ENCODE results near the gene BNIP5. TPM values are rescaled to one million over a fixed set of nuclear protein-coding genes. Genes with fewer than 3 reads are reported as not detected.

BNIP5 gene
- total and polyA plus RNA-seq, 5 donors from 2014 or later, result not detected

DNA sequence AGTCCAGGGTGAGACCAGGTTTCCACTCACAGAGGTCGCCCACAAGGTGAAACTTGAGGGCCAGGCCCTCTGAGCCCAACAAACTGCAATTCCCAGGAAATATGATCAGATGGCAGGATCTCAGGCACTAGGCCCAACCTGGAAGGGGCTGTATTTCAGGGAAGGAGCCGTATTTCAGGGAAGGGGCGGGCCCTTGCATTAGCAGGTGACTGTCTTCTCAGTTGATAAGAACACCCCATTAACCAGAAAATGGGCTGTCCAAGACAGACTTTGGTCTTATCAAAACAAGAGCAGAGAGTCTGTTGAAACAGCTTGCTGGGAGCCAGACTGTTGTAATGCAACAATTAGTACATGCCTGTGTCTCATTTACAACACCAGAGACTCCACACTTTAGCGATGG, 10.9 kb upstream of the BNIP5 start:
- H3K27me3 ChIP-seq (ENCODE audit: control insufficient read depth, insufficient read depth, low read length), result no peaks in the 10 kb centered on the region
- ATAC-seq (ENCODE audit: low read depth in 2 of 2) (no peak), DNase-seq (no peak)
- no peaks in the 10 kb centered on the region for H3K36me3 ChIP-seq (ENCODE audit: control insufficient read depth, insufficient read depth, low read length)
- H3K9me3 ChIP-seq (ENCODE audit: control insufficient read depth in 2 of 2, low read length in 2 of 2), result peaks cover 0 to 2% of the 10 kb centered on the region in 2 experiments
- no peaks in the 10 kb centered on the region for H3K9me3 Mint-ChIP-seq
- H3K27me3 Mint-ChIP-seq, result peaks cover 16% of the 10 kb centered on the region
- H3K4me3 Mint-ChIP-seq, result no peak overlapping the region
- H3K4me1 Mint-ChIP-seq, result peaks cover 0 to 2% (median 0%) of the 10 kb centered on the region in 4 donors
- no peak overlapping the region for H3K27ac Mint-ChIP-seq
- H3K27ac ChIP-seq (ENCODE audit: insufficient read depth, low read length, poor library complexity, severe bottlenecking), result no peak overlapping the region
- H3K4me1 ChIP-seq (ENCODE audit: control insufficient read depth, insufficient read depth, low read length, poor library complexity, severe bottlenecking), result no peaks in the 10 kb centered on the region
- no peaks in the 10 kb centered on the region for H3K36me3 Mint-ChIP-seq
- no peak overlapping the region for H3K4me3 ChIP-seq (ENCODE audit: low read depth, low read length)

DNA sequence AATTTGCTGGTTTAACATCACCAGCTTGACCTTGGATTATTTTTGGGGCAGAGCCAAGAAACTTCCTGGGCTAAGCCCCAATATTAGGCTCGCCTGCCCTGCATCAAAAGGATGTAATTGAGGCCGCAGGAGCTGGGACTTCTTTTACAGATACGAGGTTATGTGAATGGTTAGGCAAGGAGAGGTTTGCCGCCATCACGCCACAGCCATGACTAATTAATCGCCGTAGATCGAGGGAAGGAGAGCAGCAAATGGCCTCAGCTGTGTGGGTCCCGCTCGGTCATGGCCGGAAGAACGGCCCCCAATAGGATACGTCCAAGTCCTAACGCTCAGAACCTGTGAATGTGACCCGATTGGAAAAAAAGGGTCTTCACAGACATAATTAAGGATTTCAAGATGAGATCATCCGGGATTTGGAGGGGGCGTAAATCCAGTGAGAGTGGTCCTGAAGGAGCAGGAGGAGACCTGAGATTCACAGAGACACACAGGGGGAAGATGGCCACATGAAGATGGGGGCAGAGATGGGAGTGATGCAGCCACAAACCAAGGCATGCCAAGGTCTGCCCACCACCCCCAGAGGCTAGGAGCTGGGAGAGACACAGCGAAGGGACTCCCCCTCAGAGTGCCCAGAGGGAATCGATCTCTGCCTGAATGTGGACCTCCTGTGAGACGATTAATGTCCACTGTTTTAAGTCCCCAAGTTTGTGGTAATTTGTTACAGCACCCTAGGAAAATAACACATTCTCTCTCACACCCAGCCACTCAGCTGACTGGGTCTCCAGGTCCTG, 10.0 kb upstream of the BNIP5 start:
- no peak overlapping the region for H3K27ac Mint-ChIP-seq
- Histone ChIP-seq H3K27ac (ENCODE audit: insufficient read depth, low read length, poor library complexity, severe bottlenecking) (no peak overlapping the region), H3K27me3 (ENCODE audit: control insufficient read depth, insufficient read depth, low read length) (no peaks in the 10 kb centered on the region), H3K4me3 (ENCODE audit: low read depth, low read length) (no peak overlapping the region), H3K9me3 (ENCODE audit: control insufficient read depth in 2 of 2, low read length in 2 of 2) (no peaks in the 10 kb centered on the region), H3K36me3 (ENCODE audit: control insufficient read depth, insufficient read depth, low read length) (no peaks in the 10 kb centered on the region), H3K4me1 (ENCODE audit: control insufficient read depth, insufficient read depth, low read length, poor library complexity, severe bottlenecking) (no peaks in the 10 kb centered on the region)
- H3K4me3 Mint-ChIP-seq, result no peak overlapping the region
- no peaks in the 10 kb centered on the region for H3K9me3 Mint-ChIP-seq
- H3K27me3 Mint-ChIP-seq, result peaks cover 16% of the 10 kb centered on the region
- ATAC-seq (ENCODE audit: low read depth in 2 of 2) (no peak), DNase-seq (no peak)
- H3K4me1 Mint-ChIP-seq, result peaks cover 0 to 2% (median 0%) of the 10 kb centered on the region in 4 donors
- H3K36me3 Mint-ChIP-seq, result no peaks in the 10 kb centered on the region

DNA sequence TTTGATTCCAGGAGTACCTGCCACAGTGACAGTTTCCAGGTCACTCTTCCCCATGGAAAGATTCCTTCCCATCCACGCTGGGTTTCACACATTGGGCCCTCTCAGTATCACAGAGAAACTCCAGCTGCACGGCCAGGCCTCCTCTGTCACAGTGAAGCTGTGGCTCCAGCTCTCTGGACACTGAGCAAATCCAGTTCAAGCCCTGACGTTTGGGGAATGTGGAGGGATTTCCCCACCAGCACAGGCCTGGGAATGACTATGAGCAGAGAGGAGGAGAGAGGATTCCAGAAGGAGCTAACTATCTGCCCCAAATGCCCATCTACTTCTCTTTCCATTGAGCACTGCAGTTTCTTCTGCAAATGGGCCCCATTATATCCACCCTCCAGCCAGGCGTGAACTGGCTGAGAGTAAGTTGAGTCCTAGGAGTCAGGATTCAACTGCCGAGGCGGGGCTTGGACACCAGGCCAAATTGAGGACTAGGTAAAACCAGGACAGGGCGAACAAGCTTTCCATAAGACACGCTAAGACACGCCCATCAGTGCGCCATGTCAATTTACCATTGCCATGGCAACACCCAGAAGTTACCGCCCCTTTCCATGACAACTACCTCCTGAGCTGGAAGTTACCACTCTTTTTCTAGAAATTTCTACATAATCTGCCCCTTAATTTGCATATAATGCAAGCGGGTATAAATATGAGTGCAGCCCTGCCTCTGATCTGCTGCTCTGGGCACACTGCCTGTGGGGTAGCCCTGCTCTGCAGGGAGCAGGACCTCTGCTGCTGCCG, 9.2 kb upstream of the BNIP5 start:
- Mint-ChIP-seq H3K4me3 (no peak overlapping the region), H3K27ac (no peak overlapping the region), H3K4me1 (peaks cover under 1 to 3% (median 2%) of the 10 kb centered on the region in 4 donors), H3K36me3 (no peaks in the 10 kb centered on the region), H3K27me3 (peaks cover 16% of the 10 kb centered on the region), H3K9me3 (no peaks in the 10 kb centered on the region)
- ATAC-seq (ENCODE audit: low read depth in 2 of 2) (no peak), DNase-seq (no peak)
- peaks cover 4% of the 10 kb centered on the region for H3K4me1 ChIP-seq (ENCODE audit: control insufficient read depth, insufficient read depth, low read length, poor library complexity, severe bottlenecking)
- H3K4me3 ChIP-seq (ENCODE audit: low read depth, low read length), result no peak overlapping the region
- no peaks in the 10 kb centered on the region for H3K27me3 ChIP-seq (ENCODE audit: control insufficient read depth, insufficient read depth, low read length)
- no peaks in the 10 kb centered on the region for H3K36me3 ChIP-seq (ENCODE audit: control insufficient read depth, insufficient read depth, low read length)
- H3K9me3 ChIP-seq (ENCODE audit: control insufficient read depth in 2 of 2, low read length in 2 of 2), result no peaks in the 10 kb centered on the region
- H3K27ac ChIP-seq (ENCODE audit: insufficient read depth, low read length, poor library complexity, severe bottlenecking), result no peak overlapping the region

DNA sequence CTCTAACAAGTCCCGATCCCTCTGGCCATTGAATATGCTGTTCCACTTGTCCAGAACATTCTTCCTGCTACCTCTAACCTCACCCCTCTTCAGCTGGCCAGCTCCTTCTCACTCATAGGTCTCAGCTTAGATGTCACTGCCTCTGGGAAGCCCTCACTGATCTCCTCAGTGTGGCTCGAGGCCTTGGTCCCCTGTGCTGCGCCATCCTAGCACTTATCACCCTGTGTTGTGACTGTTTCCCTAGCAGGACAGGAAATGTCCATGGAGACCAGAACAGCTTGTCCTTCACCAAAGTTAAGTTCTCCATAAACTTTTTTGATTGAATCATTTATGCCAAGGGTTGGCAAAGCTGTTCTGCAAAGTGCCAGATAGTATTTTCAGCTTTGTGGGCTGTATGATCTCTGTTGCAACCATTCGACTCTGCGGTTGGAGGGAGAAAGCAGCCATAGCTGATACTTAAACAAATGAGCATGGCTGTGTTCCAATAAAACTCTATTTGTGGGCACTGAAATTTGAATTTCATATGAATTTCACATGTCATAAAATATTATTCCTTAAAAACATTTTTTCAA, 6.5 kb upstream of the BNIP5 start:
- H3K27ac ChIP-seq (ENCODE audit: insufficient read depth, low read length, poor library complexity, severe bottlenecking), result no peak overlapping the region
- DNase-seq (no peak), ATAC-seq (ENCODE audit: low read depth in 2 of 2) (no peak)
- Mint-ChIP-seq H3K4me1 (peaks cover 4 to 8% (median 5%) of the 10 kb centered on the region in 4 donors), H3K36me3 (no peaks in the 10 kb centered on the region), H3K27ac (no peak overlapping the region), H3K27me3 (peaks cover 26% of the 10 kb centered on the region), H3K4me3 (no peak overlapping the region), H3K9me3 (no peaks in the 10 kb centered on the region)
- H3K36me3 ChIP-seq (ENCODE audit: control insufficient read depth, insufficient read depth, low read length), result no peaks in the 10 kb centered on the region
- no peaks in the 10 kb centered on the region for H3K27me3 ChIP-seq (ENCODE audit: control insufficient read depth, insufficient read depth, low read length)
- peaks cover 7% of the 10 kb centered on the region for H3K4me1 ChIP-seq (ENCODE audit: control insufficient read depth, insufficient read depth, low read length, poor library complexity, severe bottlenecking)
- H3K4me3 ChIP-seq (ENCODE audit: low read depth, low read length), result no peak overlapping the region
- H3K9me3 ChIP-seq (ENCODE audit: control insufficient read depth in 2 of 2, low read length in 2 of 2), result no peaks in the 10 kb centered on the region

DNA sequence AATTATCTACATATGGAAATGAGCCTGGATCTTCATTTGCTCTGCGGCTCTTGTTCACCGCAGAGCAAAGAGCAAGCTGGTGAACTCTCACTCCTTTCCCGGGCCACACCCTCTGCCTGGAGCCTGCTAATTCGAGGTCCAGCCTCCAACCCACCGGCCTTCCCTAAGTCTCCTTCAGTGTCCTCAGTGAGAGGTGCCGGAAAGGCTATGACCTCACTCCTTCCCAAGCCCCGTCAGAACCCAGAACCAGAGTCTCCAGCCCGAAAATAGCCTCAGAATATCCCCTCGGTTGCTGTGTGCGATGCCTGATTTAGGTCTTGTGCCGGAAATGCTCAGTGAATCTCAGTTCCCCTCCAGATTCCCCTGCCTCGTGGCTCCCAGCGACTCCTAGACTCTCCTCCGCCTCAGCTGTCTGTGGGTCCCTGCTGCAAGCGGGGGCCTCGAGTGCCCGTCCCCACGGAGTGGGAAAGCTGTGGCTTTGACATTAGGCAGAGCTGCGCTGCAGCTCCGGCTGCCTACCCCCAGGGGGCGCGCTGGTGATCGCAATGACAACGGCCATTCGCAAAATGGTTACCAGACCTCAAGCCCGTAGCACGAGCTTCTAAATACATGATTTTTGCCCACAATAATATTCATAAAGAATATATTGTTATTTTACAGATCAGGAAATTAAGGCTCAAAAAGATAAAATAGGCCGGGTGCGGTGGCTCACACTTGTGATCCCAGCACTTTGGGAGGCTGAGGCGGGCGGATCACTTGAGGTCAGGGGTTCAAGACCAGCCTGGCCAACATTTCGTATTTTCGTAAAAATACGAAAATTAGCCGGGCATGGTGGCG, 4.1 kb upstream of the BNIP5 start:
- peaks cover 7% of the 10 kb centered on the region for H3K4me1 ChIP-seq (ENCODE audit: control insufficient read depth, insufficient read depth, low read length, poor library complexity, severe bottlenecking)
- H3K9me3 ChIP-seq (ENCODE audit: control insufficient read depth in 2 of 2, low read length in 2 of 2), result no peaks in the 10 kb centered on the region
- Mint-ChIP-seq H3K36me3 (no peaks in the 10 kb centered on the region), H3K4me1 (peaks cover 4 to 23% (median 10%) of the 10 kb centered on the region in 4 donors), H3K27ac (peak overlapping the region in 2 of 3 donors; percentile 78 to 86), H3K27me3 (peaks cover 30% of the 10 kb centered on the region), H3K4me3 (peak overlapping the region in 2 of 4 donors; percentile 50 to 61), H3K9me3 (no peaks in the 10 kb centered on the region)
- DNase-seq (peak; percentile 48 to 68 (median 67)), ATAC-seq (ENCODE audit: low read depth in 2 of 2) (peak; percentile 68 to 74)
- no peak overlapping the region for H3K27ac ChIP-seq (ENCODE audit: insufficient read depth, low read length, poor library complexity, severe bottlenecking)
- H3K27me3 ChIP-seq (ENCODE audit: control insufficient read depth, insufficient read depth, low read length), result no peaks in the 10 kb centered on the region
- H3K36me3 ChIP-seq (ENCODE audit: control insufficient read depth, insufficient read depth, low read length), result no peaks in the 10 kb centered on the region
- no peak overlapping the region for H3K4me3 ChIP-seq (ENCODE audit: low read depth, low read length)

DNA sequence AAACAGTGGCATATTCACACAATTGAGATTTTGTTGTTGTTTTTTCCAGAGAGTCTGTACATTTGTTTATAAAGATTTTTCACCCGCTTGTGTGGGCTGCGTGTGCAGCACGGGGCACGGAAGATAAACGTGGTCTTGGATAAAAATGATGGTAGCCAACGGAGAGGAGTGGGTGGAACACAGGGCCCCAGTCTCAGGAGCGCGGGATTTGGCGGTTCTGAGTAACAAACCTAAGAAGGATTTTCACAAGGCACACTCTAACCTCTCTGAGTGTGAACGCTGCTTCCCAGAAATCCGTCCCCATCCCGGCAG, 3.6 kb upstream of the BNIP5 start:
- Histone ChIP-seq H3K27me3 (ENCODE audit: control insufficient read depth, insufficient read depth, low read length) (no peaks in the 10 kb centered on the region), H3K9me3 (ENCODE audit: control insufficient read depth in 2 of 2, low read length in 2 of 2) (no peaks in the 10 kb centered on the region), H3K27ac (ENCODE audit: insufficient read depth, low read length, poor library complexity, severe bottlenecking) (no peak overlapping the region), H3K4me1 (ENCODE audit: control insufficient read depth, insufficient read depth, low read length, poor library complexity, severe bottlenecking) (peaks cover 7% of the 10 kb centered on the region), H3K4me3 (ENCODE audit: low read depth, low read length) (no peak overlapping the region), H3K36me3 (ENCODE audit: control insufficient read depth, insufficient read depth, low read length) (no peaks in the 10 kb centered on the region)
- no peak for ATAC-seq (ENCODE audit: low read depth in 2 of 2)
- no peak overlapping the region for H3K4me3 Mint-ChIP-seq
- H3K4me1 Mint-ChIP-seq, result peaks cover 4 to 23% (median 10%) of the 10 kb centered on the region in 4 donors
- H3K36me3 Mint-ChIP-seq, result no peaks in the 10 kb centered on the region
- no peaks in the 10 kb centered on the region for H3K9me3 Mint-ChIP-seq
- no peak overlapping the region for H3K27ac Mint-ChIP-seq
- DNase-seq, result no peak
- peaks cover 30% of the 10 kb centered on the region for H3K27me3 Mint-ChIP-seq

DNA sequence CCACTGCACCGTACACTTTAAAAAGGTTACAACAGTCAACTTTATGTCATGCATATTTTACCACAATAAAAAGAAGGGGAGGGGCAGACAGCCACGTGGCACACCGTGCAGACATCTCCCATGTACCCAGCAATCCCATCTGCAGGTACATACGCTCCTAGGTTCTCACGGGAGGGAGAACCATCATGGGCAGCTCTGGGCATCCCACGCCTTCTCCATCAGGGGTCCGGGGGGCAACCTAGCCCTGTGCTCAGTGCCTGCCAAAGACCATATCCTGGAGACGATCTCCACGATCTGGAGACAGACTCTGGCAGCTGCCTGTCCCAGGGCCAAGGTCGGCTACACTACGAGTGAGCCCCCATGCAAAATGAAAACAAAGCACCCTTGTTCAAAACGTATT, 2.5 kb upstream of the BNIP5 start:
- ATAC-seq (ENCODE audit: low read depth in 2 of 2) (no peak), DNase-seq (no peak)
- H3K4me1 ChIP-seq (ENCODE audit: control insufficient read depth, insufficient read depth, low read length, poor library complexity, severe bottlenecking), result peaks cover 7% of the 10 kb centered on the region
- Mint-ChIP-seq H3K9me3 (no peaks in the 10 kb centered on the region), H3K27me3 (peaks cover 36% of the 10 kb centered on the region), H3K36me3 (no peaks in the 10 kb centered on the region), H3K27ac (no peak overlapping the region), H3K4me1 (peaks cover 4 to 23% (median 10%) of the 10 kb centered on the region in 4 donors), H3K4me3 (no peak overlapping the region)
- no peaks in the 10 kb centered on the region for H3K27me3 ChIP-seq (ENCODE audit: control insufficient read depth, insufficient read depth, low read length)
- no peak overlapping the region for H3K4me3 ChIP-seq (ENCODE audit: low read depth, low read length)
- no peak overlapping the region for H3K27ac ChIP-seq (ENCODE audit: insufficient read depth, low read length, poor library complexity, severe bottlenecking)
- no peaks in the 10 kb centered on the region for H3K36me3 ChIP-seq (ENCODE audit: control insufficient read depth, insufficient read depth, low read length)
- no peaks in the 10 kb centered on the region for H3K9me3 ChIP-seq (ENCODE audit: control insufficient read depth in 2 of 2, low read length in 2 of 2)
